Stimulated activated CD4-positive, alpha-beta T cell treated with anti-CD3 and anti-CD28 coated beads, Interleukin-2, amount 100 ng/mL, for 48 hours (primary cell): ENCODE results near the gene DCDC2C.

Source experiments
- DNase-seq, 2 donors: peaks; one replicate each; pipeline ENCODE4 v3.0.0-alpha.2; 2020

Gene DCDC2C

GRCh38 chr2:3674066-3674845 is 29.1 kb upstream of the DCDC2C start:
- DNase-seq, result no peak

DNA sequence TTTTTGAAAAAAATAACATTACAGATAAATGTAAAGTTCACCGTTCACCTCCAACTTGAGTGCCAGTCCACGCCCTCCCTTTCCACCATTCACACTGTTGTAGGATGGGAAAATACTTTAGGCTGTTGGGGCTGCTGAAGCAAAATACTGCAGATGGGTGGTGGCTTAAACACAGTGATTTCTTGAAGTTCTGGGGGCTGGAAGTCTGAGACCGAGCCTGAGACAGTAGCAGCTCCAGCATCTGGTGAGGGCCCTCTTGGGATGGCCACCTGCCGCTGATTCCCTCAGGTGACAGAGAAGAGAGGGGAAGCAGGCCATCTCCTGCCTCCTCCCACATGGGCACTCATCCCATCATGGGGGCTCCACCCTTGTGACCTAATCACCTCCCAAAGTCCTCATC is 27.7 kb upstream of the DCDC2C start:
- no peak for DNase-seq

GRCh38 chr2:3677436-3677835 is 25.9 kb upstream of the DCDC2C start:
- no peak for DNase-seq

DNA sequence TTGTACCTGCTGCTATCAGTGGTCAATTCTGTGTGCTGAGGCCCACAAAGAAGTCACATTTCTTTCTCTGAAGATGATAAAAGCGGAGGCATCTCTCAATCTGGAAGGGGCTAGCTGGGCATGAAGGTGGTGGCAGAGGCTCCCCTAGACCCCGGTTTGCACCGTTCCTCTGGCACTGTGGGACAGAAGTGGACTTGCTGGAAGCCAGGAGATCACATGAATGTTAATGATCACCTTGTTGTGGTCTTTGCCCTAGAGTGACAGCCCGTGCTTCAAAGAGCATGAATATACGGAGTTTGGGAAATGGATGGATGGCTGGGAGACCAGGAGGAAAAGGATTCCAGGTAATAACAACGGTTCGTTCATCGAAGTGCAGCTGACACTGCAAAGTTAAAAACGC is 25.2 kb upstream of the DCDC2C start:
- DNase-seq, result no peak

DNA sequence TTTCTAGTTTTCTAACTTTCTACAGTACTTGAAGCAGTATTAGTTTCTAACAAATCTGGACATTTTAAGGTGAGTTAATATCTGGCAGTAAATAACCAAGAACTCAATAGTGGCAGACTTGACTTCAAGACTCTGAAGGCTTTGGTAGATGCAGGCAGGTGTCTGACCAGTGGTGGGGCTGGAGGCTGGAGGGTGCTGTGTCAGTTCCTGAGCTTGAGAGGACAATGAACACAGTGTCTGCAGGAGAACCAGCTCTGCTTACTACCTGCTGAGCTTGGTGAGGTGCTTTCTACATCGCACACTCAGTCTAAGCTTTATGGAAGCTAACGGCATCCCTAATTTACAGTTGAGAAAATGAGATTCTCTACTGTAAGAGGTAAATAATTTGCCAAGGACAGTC is 24.2 kb upstream of the DCDC2C start:
- no peak for DNase-seq

GRCh38 chr2:3679616-3680393 is 23.6 kb upstream of the DCDC2C start:
- DNase-seq, result no peak

DNA sequence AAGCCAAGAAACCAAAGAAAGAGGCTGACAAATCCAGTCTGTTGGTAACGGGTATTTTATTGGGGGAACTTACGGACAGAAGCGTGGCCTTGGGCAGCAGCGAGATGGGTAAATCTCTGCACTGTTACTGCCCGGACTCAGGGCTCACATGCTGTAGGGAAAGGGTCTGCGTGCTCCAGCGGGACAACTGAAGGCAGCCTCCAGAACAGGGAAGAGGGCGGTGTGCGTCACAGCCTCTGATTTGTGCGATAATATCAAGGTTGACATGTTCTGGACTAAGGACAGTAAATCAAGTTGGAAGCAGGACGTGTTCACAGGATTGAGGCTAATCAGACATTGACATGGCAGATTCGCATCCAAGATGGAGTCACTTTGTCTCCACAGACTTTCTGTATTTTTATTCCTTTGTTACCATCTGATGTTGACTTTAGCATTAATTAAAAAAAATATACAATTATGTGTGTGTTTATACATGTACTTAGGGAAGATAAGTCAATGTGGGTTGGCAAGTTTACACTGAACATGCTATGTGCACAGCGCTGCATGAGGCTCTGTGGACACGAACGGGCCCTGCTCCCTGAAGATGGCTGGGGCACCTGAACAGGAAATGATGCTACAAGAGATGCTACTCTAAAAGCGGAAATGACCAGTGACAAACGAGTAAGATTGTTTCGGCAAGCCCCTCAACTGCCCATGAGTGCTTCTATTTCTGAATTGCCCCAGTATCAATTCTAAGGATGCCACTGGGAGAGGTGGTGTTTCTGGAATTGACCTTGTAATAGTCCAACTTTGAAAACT is 22.6 kb upstream of the DCDC2C start:
- no peak for DNase-seq

DNA sequence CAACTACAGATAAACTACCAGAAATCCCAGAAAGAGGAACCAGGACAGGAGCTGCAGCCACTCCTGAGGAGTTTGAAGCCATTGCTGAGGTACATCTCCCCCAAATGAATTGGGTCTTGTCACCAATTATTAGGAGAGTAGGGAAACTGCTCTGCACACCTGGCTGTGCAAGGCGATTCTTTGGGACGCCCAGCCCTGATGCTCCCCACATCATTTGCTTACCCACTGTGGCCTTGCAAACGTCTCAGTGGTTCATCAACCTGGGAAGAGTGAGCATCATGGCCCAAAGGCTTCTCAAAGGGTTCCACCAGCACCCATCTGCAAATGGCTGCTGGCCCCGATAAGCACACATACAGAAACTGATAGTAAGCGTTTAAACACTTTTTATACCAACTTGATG is 21.8 kb upstream of the DCDC2C start:
- no peak for DNase-seq

DNA sequence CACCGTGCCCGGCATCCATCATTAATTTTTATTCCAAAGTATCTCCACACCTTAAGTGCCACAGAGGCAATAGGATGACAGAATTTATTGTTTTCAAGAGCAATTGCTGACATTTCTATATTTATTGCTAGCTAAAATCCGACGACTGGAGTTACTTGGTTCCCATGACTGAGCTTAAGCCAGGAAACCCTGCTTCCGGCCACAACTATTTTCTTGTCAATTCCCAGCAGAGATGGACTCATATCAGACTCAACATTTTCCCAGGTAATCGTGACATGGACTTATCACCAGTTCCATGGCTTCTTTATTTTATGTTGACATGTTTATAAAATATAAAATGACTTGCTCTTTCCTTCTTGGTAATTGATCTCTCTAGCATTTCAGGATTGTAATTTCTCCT is 20.6 kb upstream of the DCDC2C start:
- no peak for DNase-seq

DNA sequence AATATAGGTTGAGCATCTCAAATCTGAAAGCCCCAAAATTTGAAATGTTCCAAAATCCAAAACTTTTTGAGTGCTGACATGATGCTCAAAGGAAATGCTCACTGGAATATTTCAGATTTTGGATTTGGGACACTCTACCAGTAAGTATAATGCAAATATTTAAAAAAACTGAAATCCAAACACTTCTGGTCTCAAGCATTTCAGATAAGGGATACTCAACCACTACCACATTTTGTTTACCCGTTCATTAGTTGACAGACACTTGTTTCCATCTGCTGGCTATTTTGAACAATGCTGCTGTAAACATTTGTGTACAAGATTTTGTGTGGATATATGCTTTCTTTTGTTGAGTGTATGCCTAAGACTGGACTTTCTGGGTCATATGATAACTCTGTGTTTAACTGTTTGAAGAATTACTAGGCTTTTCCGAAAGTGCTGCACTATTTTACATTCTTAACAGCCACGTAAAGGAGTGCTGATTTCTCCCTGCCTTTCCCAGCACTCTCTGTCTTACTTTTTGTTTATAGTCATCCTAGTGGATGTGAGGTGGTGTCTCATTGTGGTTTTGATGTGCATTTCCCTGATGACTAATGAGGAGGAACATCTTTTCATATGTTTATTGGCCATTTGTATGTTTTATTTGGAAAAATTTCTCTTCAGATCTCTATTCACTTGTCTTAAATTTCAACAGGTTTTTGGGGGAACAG is 19.5 kb upstream of the DCDC2C start:
- DNase-seq, result no peak

DNA sequence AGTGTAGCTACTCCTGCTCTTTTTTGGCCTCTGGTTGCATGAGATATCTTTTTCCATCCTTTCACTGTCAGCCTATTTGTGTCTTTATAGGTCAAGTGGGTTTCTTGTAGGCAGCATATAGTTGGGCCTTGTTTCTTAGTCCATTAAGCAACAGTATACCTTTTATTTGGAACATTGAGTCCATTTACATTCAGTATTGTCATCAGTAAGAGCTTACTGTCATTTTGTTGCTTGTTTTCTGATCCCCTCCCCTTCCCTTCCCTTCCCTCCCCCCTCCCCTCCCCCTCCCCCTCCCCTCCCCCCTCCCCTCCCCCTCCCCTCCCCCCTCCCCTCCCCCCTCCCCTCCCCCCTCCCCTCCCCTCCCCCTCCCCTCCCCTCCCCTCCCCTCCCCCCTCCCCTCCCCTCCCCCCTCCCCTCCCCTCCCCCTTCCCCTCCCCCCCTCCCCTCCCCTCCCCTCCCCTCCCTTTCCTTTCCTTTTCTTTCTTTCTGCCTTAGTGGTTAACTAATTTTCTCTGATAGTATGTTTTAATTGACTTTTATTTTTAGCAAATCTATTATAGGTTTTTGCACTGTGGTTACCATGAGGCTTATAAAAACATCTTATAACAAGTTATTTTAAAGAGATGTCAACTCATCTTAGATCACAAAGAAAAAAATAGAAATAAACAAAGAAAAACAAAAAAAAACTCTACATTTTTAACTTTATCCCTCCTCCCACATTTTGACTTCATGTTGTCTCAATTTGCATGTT is 13.2 kb upstream of the DCDC2C start:
- no peak for DNase-seq

- DNase-seq, result no peak
Observed at GRCh38 chr2:3692375-3692774, 11.0 kb upstream of the DCDC2C start.

- DNase-seq, result no peak
Observed at GRCh38 chr2:3696545-3696944, 6.8 kb upstream of the DCDC2C start.

DNA sequence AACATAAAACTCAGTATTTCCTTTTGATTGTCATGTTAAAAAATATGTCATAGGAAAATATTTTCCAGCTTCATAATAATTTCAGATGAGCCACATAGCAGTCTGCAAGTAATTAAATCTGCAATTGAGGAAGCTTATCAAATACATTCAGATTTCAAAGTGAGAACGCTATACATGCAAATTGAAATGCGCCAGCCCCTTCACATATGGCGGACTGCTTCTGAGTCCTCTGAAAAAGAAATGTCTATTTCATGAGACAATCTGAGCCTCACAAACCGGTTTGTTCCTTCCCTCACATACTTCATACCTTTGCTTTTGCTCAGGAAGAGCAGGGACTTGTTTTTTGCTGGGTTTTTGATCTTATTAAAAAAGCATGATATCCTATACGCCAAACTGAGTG is 2.3 kb upstream of the DCDC2C start:
- DNase-seq, result no peak

GRCh38 chr2:3703757-3704355 is 481 bp downstream of the DCDC2C start:
- no peak for DNase-seq

GRCh38 chr2:3704692-3705091 is 1.3 kb downstream of the DCDC2C start:
- no peak for DNase-seq

DNA sequence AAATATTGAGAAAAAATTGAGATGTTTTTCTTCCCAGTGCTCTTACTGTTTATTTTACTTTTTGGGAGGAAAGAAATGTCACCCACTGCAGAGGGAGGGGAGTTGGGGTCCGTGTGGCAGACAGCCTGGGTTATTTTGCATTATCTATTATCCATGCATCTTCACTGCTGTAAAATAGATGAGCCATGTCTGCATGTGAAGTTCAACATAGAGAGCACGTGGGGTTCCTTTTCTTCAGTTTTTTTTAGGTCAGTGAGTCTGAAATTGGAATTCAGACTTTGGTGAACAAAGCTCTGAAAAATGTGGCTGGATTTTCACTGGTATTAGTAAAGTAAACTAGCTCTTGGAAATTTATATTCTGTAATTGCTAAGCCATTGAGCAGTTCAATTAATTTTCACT is 2.4 kb downstream of the DCDC2C start:
- DNase-seq, result no peak

GRCh38 chr2:3706892-3707291 is 3.5 kb downstream of the DCDC2C start:
- DNase-seq, result no peak

- DNase-seq, result no peak
Observed at GRCh38 chr2:3708576-3708975, 5.2 kb downstream of the DCDC2C start.

- no peak for DNase-seq
Observed at GRCh38 chr2:3709225-3709624, 5.8 kb downstream of the DCDC2C start.

DNA sequence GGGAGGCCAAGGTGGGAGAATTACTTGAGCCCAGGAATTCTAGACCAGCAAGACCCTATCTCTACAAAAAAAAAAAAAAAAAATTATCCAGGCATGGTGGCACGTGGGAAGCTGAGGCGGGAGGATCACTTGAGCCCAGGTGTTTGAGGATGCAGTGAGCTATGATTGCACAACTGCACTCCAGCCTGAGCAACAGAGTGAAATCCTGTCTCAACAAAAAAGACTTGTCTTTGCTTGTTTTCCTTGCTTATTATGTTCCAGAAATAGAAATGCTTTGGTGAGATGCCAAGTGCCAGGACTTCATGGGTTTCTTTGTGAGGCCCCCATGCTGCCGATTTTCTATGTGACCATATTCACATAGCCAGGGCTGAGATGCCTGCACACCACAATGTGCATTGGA is 9.0 kb downstream of the DCDC2C start:
- DNase-seq, result no peak
